Mucosa of descending colon (tissue), 3 donors: ENCODE measurements around the gene HDGFL3. TPM values are rescaled to one million over a fixed set of nuclear protein-coding genes. Genes with fewer than 3 reads are reported as not detected.

ENCODE experiments used
- ATAC-seq: fragments of 200-7000 bp; cut with Tn5 transposase; one replicate; pipeline ENCODE4 v1.9.1; 2020; ENCODE audit warnings: mild to moderate bottlenecking, moderate library complexity
- DNase-seq, 3 donors: peaks; one replicate each; pipeline ENCODE4 v3.0.0-alpha.2; 2020
- H3K36me3 ChIP-seq: fragments of 200-600 bp; one replicate; pipeline ENCODE4 v1.8.0; 2021; ENCODE audit warnings: low read depth, mild to moderate bottlenecking
- H3K4me1 ChIP-seq: fragments of 200-600 bp; one replicate; pipeline ENCODE4 v1.8.0; 2021; ENCODE audit warnings: low read depth, mild to moderate bottlenecking
- H3K4me3 ChIP-seq: fragments of 200-600 bp; one replicate; pipeline ENCODE4 v1.8.0; 2021; ENCODE audit warnings: mild to moderate bottlenecking
- H3K9me3 ChIP-seq: fragments of 200-600 bp; one replicate; pipeline ENCODE4 v1.8.0; 2021; ENCODE audit warnings: mild to moderate bottlenecking
- CTCF ChIP-seq: fragments of 200-600 bp; IDR thresholded peaks from one replicate; pipeline ENCODE4 v1.8.0; 2022; ENCODE audit warnings: antibody characterized with exemption, mild to moderate bottlenecking
- intact Hi-C, 2 donors: fragments of 100-400 bp; cut with DNase I in 1 of 2; cut with micrococcal nuclease in 1 of 2; formaldehyde crosslinking; loops; one replicate each; pipeline versions ENCODE4 v1.11.0 to v1.11.1; 2022; cut with DNase I, micrococcal nuclease
- total RNA-seq, 3 donors: library from RNA; stranded (reverse); fragmentation: NEBNext Ultra II Directional in 2 of 3; extraction: Animal tissue kit (Norgen Biotek cat#: 25700) in 2 of 3; gene quantifications; one replicate each; pipeline versions ENCODE4 v1.2.1 to v1.2.4, GENCODE V29; 2021 to 2023
- donor health status: DM: no; HTN: no; CAD: no; lungs with moderate emphysema.
- donor health status: DM: no; HTN: no; CAD: no.
- donor health status: DM: no; HTN: yes; CAD: no.

The HDGFL3 gene
- total RNA-seq, 3 donors from 2014 or later, result 7.3 to 58.8 (median 14.1) TPM

GRCh38 chr15:83081256-83082014, 126.2 kb downstream of the HDGFL3 start:
- H3K36me3 ChIP-seq, result no peaks in the 10 kb centered on the region
- TF ChIP-seq CTCF, result no peak
- H3K4me1 ChIP-seq, result no peaks in the 10 kb centered on the region
- intact Hi-C loops, result no loop called here
- ATAC-seq (no peak), DNase-seq (no peak)
- no peaks in the 10 kb centered on the region for H3K9me3 ChIP-seq
- no peak overlapping the region for H3K4me3 ChIP-seq

GRCh38 chr15:83078712-83079111, 128.9 kb downstream of the HDGFL3 start:
- TF ChIP-seq CTCF, result no peak
- Histone ChIP-seq H3K4me1 (no peaks in the 10 kb centered on the region), H3K4me3 (no peak overlapping the region), H3K36me3 (no peaks in the 10 kb centered on the region), H3K9me3 (peaks cover under 1% of the 10 kb centered on the region)
- no peak for DNase-seq
- intact Hi-C loops, result no loop called here
- no peak for ATAC-seq

Other genes starting within 250 kb of the HDGFL3 start
- gene RAMAC, start 221.6 kb downstream of the HDGFL3 start, total RNA-seq, result 10 to 100 TPM; 19.5 to 23.9 (median 20.6) TPM
- 10 to 100 TPM; 21.4 to 24.6 (median 23.0) TPM for gene C15orf40, start 196.2 kb downstream of the HDGFL3 start, total RNA-seq
- gene BTBD1, start 140.6 kb downstream of the HDGFL3 start, total RNA-seq, result 10 to 100 TPM; 50.9 to 57.8 (median 53.7) TPM
- 1 to 10 TPM; 1.2 to 4.9 (median 1.5) TPM for gene TM6SF1, start 100.2 kb downstream of the HDGFL3 start, total RNA-seq
- gene BNC1, start 76.8 kb upstream of the HDGFL3 start, total RNA-seq, result under 1 TPM in 1 of 3 donors, not detected in 2; 0.16 TPM
- 1 to 10 TPM in 1 of 3 donors, not detected in 2; 1.2 TPM for gene SH3GL3, start 239.5 kb upstream of the HDGFL3 start, total RNA-seq